NCI-H1105 (cell line): ENCODE data around the gene LRFN2.

Experiments used
- DNase-seq: peaks from one replicate; lab custom pipeline; 2025; lab: John Stamatoyannopoulos, UW

LRFN2 gene

GRCh38 chr6:40398810-40399477 is 188.2 kb downstream of the LRFN2 start:
- no peak for DNase-seq

- no peak for DNase-seq
Measured at GRCh38 chr6:40398034-40398691, 189.0 kb downstream of the LRFN2 start.

- DNase-seq: no peak
Measured at GRCh38 chr6:40397287-40398033, 189.7 kb downstream of the LRFN2 start.

GRCh38 chr6:40395698-40396076 is 191.5 kb downstream of the LRFN2 start:
- DNase-seq: no peak

- DNase-seq: no peak
Measured at GRCh38 chr6:40395066-40395697, 192.0 kb downstream of the LRFN2 start.

GRCh38 chr6:40394381-40394780 is 192.8 kb downstream of the LRFN2 start:
- no peak for DNase-seq

GRCh38 chr6:40393641-40394040 is 193.5 kb downstream of the LRFN2 start:
- no peak for DNase-seq

- DNase-seq: no peak
Measured at GRCh38 chr6:40392589-40392988, 194.6 kb downstream of the LRFN2 start.

- no peak for DNase-seq
Measured at GRCh38 chr6:40391851-40392517, 195.2 kb downstream of the LRFN2 start.

GRCh38 chr6:40391086-40391485 is 196.1 kb downstream of the LRFN2 start:
- no peak for DNase-seq

GRCh38 chr6:40390144-40390800 is 196.9 kb downstream of the LRFN2 start:
- DNase-seq: no peak

- no peak for DNase-seq
Measured at GRCh38 chr6:40389254-40389653, 197.9 kb downstream of the LRFN2 start.

GRCh38 chr6:40387871-40388264 is 199.3 kb downstream of the LRFN2 start:
- DNase-seq: no peak

- no peak for DNase-seq
Measured at GRCh38 chr6:40387127-40387870, 199.9 kb downstream of the LRFN2 start.

GRCh38 chr6:40386200-40386599 is 201.0 kb downstream of the LRFN2 start:
- DNase-seq: no peak

GRCh38 chr6:40383348-40384115 is 203.6 kb downstream of the LRFN2 start:
- DNase-seq: no peak

- no peak for DNase-seq
Measured at GRCh38 chr6:40380271-40380670, 206.9 kb downstream of the LRFN2 start.

GRCh38 chr6:40379811-40380210 is 207.4 kb downstream of the LRFN2 start:
- no peak for DNase-seq

GRCh38 chr6:40378725-40379074 is 208.5 kb downstream of the LRFN2 start:
- DNase-seq: no peak

- DNase-seq: no peak
Measured at GRCh38 chr6:40378071-40378724, 209.0 kb downstream of the LRFN2 start.
